ENCODE results near the gene MYO3B. TPM values are rescaled to one million over a fixed set of nuclear protein-coding genes. Genes with fewer than 3 reads are reported as not detected.

Gene MYO3B
- total and polyA plus RNA-seq, 2 experiments from 2014 or later, result 0.11 TPM; not detected in 1

GRCh38 chr2:170247333-170247732, 69.4 kb downstream of the MYO3B start:
- 42 to 44% methylated on average over 3 of the region's 3 CpGs for WGBS, 2 experiments (ENCODE audit: low coverage in 1 of 2, low lambda C conversion rate in 2 of 2, missing lambda C conversion rate in 2 of 2)
- Histone ChIP-seq H3K9me2 (ENCODE audit: insufficient read depth) (no peaks in the 10 kb centered on the region), H3K36me3 (ENCODE audit: low read depth) (no peaks in the 10 kb centered on the region), H3K4me3 (no peak overlapping the region), H3K27me3 (replicated peaks; ENCODE audit: insufficient read depth) (no peaks in the 10 kb centered on the region; the same call in 1 of the 2 replicates), H3K9me3 (ENCODE audit: low read depth) (no peaks in the 10 kb centered on the region), H3K4me1 (ENCODE audit: insufficient read depth) (no peaks in the 10 kb centered on the region), H4K20me1 (ENCODE audit: insufficient read depth) (no peaks in the 10 kb centered on the region), H3K4me2 (ENCODE audit: unreplicated experiment) (no peak overlapping the region), H3F3A (ENCODE audit: insufficient read depth) (no peaks in the 10 kb centered on the region), H3K27ac (no peak overlapping the region), H2AFZ (no peak overlapping the region), H3K79me2 (ENCODE audit: insufficient read depth) (no peaks in the 10 kb centered on the region), H3K9ac (no peak overlapping the region)
- no peak for DNase-seq
- TF ChIP-seq EZH2phosphoT487 (IDR thresholded peaks at IDR 0.05; ENCODE audit: insufficient read depth, low read depth) (no peak), EZH2 (IDR thresholded peaks at IDR 0.05; ENCODE audit: insufficient read depth, poor library complexity, severe bottlenecking) (no peak)
- in situ Hi-C loops (cut with MboI), result no loop called here

- Histone ChIP-seq H4K20me1 (ENCODE audit: insufficient read depth) (no peaks in the 10 kb centered on the region), H3K4me1 (ENCODE audit: insufficient read depth) (no peaks in the 10 kb centered on the region), H3K9me3 (ENCODE audit: low read depth) (no peaks in the 10 kb centered on the region), H3K27ac (no peak overlapping the region), H3K9me2 (ENCODE audit: insufficient read depth) (no peaks in the 10 kb centered on the region), H3K79me2 (ENCODE audit: insufficient read depth) (no peaks in the 10 kb centered on the region), H2AFZ (no peak overlapping the region), H3K36me3 (ENCODE audit: low read depth) (no peaks in the 10 kb centered on the region), H3K9ac (no peak overlapping the region), H3K4me3 (no peak overlapping the region), H3K4me2 (ENCODE audit: unreplicated experiment) (no peak overlapping the region), H3K27me3 (replicated peaks; ENCODE audit: insufficient read depth) (no peaks in the 10 kb centered on the region; the same call in 1 of the 2 replicates), H3F3A (ENCODE audit: insufficient read depth) (no peaks in the 10 kb centered on the region)
- no peak for DNase-seq
- TF ChIP-seq EZH2phosphoT487 (IDR thresholded peaks at IDR 0.05; ENCODE audit: insufficient read depth, low read depth) (no peak), EZH2 (IDR thresholded peaks at IDR 0.05; ENCODE audit: insufficient read depth, poor library complexity, severe bottlenecking) (no peak)
- in situ Hi-C loops (cut with MboI), result no loop called here
- 52 to 60% methylated on average over 1 of the region's 1 CpG for WGBS, 2 experiments (ENCODE audit: low coverage in 1 of 2, low lambda C conversion rate in 2 of 2, missing lambda C conversion rate in 2 of 2)
These were observed 70.0 kb downstream of the MYO3B start for GRCh38 chr2:170247882-170248393.

GRCh38 chr2:170248574-170249393, 70.8 kb downstream of the MYO3B start:
- H3K79me2 ChIP-seq (ENCODE audit: insufficient read depth), result no peaks in the 10 kb centered on the region
- H3F3A ChIP-seq (ENCODE audit: insufficient read depth), result no peaks in the 10 kb centered on the region
- in situ Hi-C loops (cut with MboI), result no loop called here
- no peaks in the 10 kb centered on the region for H3K9me2 ChIP-seq (ENCODE audit: insufficient read depth)
- 35 to 40% methylated on average over 4 of the region's 4 CpGs for WGBS, 2 experiments (ENCODE audit: low coverage in 1 of 2, low lambda C conversion rate in 2 of 2, missing lambda C conversion rate in 2 of 2)
- no peak for TF ChIP-seq EZH2 (IDR thresholded peaks at IDR 0.05; ENCODE audit: insufficient read depth, poor library complexity, severe bottlenecking)
- no peak for TF ChIP-seq EZH2phosphoT487 (IDR thresholded peaks at IDR 0.05; ENCODE audit: insufficient read depth, low read depth)
- no peak overlapping the region for H3K4me3 ChIP-seq
- no peak overlapping the region for H3K9ac ChIP-seq
- H2AFZ ChIP-seq, result no peak overlapping the region
- H3K27ac ChIP-seq, result no peak overlapping the region
- H3K4me2 ChIP-seq (ENCODE audit: unreplicated experiment), result no peak overlapping the region
- no peaks in the 10 kb centered on the region for H3K9me3 ChIP-seq (ENCODE audit: low read depth)
- H3K4me1 ChIP-seq (ENCODE audit: insufficient read depth), result no peaks in the 10 kb centered on the region
- no peaks in the 10 kb centered on the region; the same call in 1 of the 2 replicates for H3K27me3 ChIP-seq (replicated peaks; ENCODE audit: insufficient read depth)
- H4K20me1 ChIP-seq (ENCODE audit: insufficient read depth), result no peaks in the 10 kb centered on the region
- no peaks in the 10 kb centered on the region for H3K36me3 ChIP-seq (ENCODE audit: low read depth)
- no peak for DNase-seq

GRCh38 chr2:170249761-170250160, 71.8 kb downstream of the MYO3B start:
- Histone ChIP-seq H2AFZ (no peak overlapping the region), H3K9me3 (ENCODE audit: low read depth) (no peaks in the 10 kb centered on the region), H3K36me3 (ENCODE audit: low read depth) (no peaks in the 10 kb centered on the region), H3K4me3 (no peak overlapping the region), H4K20me1 (ENCODE audit: insufficient read depth) (no peaks in the 10 kb centered on the region), H3F3A (ENCODE audit: insufficient read depth) (no peaks in the 10 kb centered on the region), H3K9ac (no peak overlapping the region), H3K27me3 (replicated peaks; ENCODE audit: insufficient read depth) (no peaks in the 10 kb centered on the region; the same call in 1 of the 2 replicates), H3K27ac (no peak overlapping the region), H3K4me1 (ENCODE audit: insufficient read depth) (no peaks in the 10 kb centered on the region), H3K9me2 (ENCODE audit: insufficient read depth) (no peaks in the 10 kb centered on the region), H3K4me2 (ENCODE audit: unreplicated experiment) (no peak overlapping the region), H3K79me2 (ENCODE audit: insufficient read depth) (no peaks in the 10 kb centered on the region)
- 40 to 41% methylated on average over 2 of the region's 2 CpGs for WGBS, 2 experiments (ENCODE audit: low coverage in 1 of 2, low lambda C conversion rate in 2 of 2, missing lambda C conversion rate in 2 of 2)
- DNase-seq, result no peak
- in situ Hi-C loops (cut with MboI), result no loop called here
- TF ChIP-seq EZH2phosphoT487 (IDR thresholded peaks at IDR 0.05; ENCODE audit: insufficient read depth, low read depth) (no peak), EZH2 (IDR thresholded peaks at IDR 0.05; ENCODE audit: insufficient read depth, poor library complexity, severe bottlenecking) (no peak)

Measured in GM23248 (cell line).